Measurements from ENCODE around the gene PDZRN3. TPM values are rescaled to one million over a fixed set of nuclear protein-coding genes. Genes with fewer than 3 reads are reported as not detected.

PDZRN3 gene
- total RNA-seq, 4 donors from 2014 or later, result 87.3 to 268 (median 107) TPM

DNA sequence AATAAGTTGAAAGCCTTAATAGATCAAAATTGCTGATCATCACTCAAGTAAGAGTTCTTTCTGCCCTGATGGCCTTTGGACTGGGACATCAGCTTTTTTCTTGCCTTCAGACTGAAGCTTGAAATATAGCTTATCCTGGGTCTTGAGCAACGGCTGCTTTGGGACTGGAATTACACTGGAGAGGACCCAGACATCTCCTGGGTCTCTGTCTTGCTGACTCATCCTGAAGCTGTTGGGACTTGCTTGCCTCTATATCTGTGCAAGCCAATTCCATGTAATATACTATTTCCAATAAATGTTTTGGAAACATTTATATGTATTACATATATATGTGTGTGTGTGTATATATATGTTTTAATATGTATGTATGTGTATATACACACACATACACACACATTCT, 260.2 kb downstream of the PDZRN3 start:
- no peaks in the 10 kb centered on the region for H3K36me3 ChIP-seq
- no peak overlapping the region for H3K4me3 ChIP-seq
- TF ChIP-seq, protein P1, sequence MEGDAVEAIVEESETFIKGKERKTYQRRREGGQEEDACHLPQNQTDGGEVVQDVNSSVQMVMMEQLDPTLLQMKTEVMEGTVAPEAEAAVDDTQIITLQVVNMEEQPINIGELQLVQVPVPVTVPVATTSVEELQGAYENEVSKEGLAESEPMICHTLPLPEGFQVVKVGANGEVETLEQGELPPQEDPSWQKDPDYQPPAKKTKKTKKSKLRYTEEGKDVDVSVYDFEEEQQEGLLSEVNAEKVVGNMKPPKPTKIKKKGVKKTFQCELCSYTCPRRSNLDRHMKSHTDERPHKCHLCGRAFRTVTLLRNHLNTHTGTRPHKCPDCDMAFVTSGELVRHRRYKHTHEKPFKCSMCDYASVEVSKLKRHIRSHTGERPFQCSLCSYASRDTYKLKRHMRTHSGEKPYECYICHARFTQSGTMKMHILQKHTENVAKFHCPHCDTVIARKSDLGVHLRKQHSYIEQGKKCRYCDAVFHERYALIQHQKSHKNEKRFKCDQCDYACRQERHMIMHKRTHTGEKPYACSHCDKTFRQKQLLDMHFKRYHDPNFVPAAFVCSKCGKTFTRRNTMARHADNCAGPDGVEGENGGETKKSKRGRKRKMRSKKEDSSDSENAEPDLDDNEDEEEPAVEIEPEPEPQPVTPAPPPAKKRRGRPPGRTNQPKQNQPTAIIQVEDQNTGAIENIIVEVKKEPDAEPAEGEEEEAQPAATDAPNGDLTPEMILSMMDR (IDR thresholded peaks at IDR 0.05), result no peak
- TF ChIP-seq POLR2A (IDR thresholded peaks at IDR 0.05), result no peak
- no peaks in the 10 kb centered on the region for H3K9me3 ChIP-seq
- H3K27ac ChIP-seq, result no peak overlapping the region
- DNase-seq, result peak in 1 of 2 donors; percentile 41
- intact Hi-C loops (cut with DNase I; ENCODE audit: low total_unique reads), result no loop called here
- no peaks in the 10 kb centered on the region for H3K27me3 ChIP-seq
- peaks cover 0 to 8% of the 10 kb centered on the region in 2 donors for H3K4me1 ChIP-seq

GRCh38 chr3:73363093-73363492, 261.6 kb downstream of the PDZRN3 start:
- DNase-seq, result no peak
- Histone ChIP-seq H3K27me3 (no peaks in the 10 kb centered on the region), H3K36me3 (no peaks in the 10 kb centered on the region), H3K27ac (no peak overlapping the region), H3K9me3 (no peaks in the 10 kb centered on the region), H3K4me1 (peaks cover 0 to 8% of the 10 kb centered on the region in 2 donors), H3K4me3 (no peak overlapping the region)
- no peak for TF ChIP-seq POLR2A (IDR thresholded peaks at IDR 0.05)
- TF ChIP-seq, protein P1 (IDR thresholded peaks at IDR 0.05), result no peak
- intact Hi-C loops (cut with DNase I; ENCODE audit: low total_unique reads), result no loop called here

DNA sequence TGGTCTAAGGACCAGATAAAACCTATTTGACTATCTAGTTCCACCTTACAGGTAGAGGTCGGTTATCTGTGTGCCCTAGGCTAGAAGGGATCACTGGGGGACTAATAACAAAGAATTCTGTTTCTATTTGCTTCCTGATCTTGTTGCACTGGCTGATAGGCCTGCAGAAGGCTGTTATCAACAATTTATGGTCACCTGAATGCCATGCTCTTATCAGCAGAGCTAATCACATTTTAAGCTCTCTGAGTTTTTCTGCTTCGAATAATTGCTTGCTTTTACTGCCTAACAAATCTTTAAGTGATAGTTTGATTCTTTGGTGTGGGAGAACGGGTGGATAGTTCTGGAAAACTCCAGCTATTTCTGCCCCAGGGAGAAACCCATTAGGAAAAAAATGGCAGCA, 263.1 kb downstream of the PDZRN3 start:
- H3K27ac ChIP-seq, result no peak overlapping the region
- H3K4me3 ChIP-seq, result no peak overlapping the region
- H3K36me3 ChIP-seq, result no peaks in the 10 kb centered on the region
- H3K27me3 ChIP-seq, result no peaks in the 10 kb centered on the region
- no peak for TF ChIP-seq POLR2A (IDR thresholded peaks at IDR 0.05)
- TF ChIP-seq, protein P1 (IDR thresholded peaks at IDR 0.05), result no peak
- no peak for DNase-seq
- intact Hi-C loops (cut with DNase I; ENCODE audit: low total_unique reads), result no loop called here
- H3K9me3 ChIP-seq, result no peaks in the 10 kb centered on the region
- peaks cover 0 to 8% of the 10 kb centered on the region in 2 donors for H3K4me1 ChIP-seq

DNA sequence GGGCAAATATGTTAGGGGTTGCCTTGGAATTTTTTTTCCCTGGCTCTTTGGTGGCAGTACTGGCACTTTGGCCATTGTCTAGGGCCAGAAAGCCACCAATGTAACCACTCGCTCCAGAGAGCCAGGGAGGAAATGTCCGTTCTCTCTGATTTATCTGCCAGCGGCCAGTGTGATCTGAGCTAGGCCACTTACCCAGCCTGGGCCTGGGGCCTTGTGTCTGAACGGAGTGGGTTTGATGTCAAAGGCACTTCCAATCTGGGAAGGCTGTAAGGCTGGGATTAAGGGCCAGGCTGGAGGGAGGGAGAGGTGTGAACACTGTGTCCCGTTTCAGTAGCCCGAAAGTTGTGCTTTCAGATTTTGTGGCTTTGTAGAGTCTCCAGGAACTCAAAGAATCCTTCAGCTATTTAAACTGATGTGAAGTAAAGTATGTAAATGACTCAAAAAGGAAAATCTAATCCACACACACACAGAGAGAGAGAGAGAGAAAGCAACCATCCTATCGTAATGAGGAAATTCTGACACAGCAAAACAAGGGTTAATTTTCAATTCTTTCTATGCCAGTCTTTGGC, 271.0 kb downstream of the PDZRN3 start:
- Histone ChIP-seq H3K4me1 (no peaks in the 10 kb centered on the region), H3K27me3 (no peaks in the 10 kb centered on the region), H3K27ac (no peak overlapping the region), H3K36me3 (no peaks in the 10 kb centered on the region), H3K4me3 (no peak overlapping the region), H3K9me3 (no peaks in the 10 kb centered on the region)
- DNase-seq, result no peak
- TF ChIP-seq, protein P1 (IDR thresholded peaks at IDR 0.05), result no peak
- TF ChIP-seq POLR2A (IDR thresholded peaks at IDR 0.05), result no peak
- intact Hi-C loops (cut with DNase I; ENCODE audit: low total_unique reads), result no loop called here

DNA sequence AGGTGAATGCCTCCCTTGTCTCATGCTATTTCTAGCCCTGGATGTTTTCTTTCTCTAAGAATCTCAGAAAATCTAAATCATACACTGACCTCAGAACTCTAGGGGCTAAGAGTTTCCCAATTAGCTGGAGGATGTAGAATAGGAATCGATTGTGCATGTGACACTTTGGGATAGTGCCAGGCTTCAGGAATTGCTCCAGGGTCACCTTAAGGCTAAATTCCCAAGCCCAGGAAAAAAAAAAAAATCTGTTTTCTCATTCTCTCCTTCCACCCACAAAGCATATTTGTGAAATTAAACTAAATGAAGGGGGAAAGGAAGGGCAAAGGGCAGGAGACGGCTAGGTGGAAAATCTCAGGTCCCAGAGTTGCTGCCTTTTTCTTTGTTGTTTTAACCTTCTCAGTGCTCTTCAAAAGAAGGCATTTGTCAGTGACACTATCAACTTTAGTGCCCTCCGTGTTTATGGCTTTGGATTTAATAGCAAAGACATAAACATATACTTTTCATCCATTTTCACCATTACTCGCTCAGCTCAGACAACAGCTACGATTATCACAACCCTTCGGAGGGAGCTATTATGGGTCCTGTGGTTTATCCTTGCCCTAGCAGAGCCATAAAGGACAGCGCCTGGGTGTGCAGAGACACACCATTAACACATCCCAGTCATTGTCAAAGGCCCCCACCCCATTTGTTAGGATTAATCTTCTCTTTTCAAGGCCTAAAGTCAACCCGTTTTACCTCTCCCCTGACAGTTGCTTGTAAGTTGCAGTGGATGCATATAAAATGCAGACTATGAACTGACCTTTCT, 271.7 kb downstream of the PDZRN3 start:
- no peak overlapping the region for H3K4me3 ChIP-seq
- no peaks in the 10 kb centered on the region for H3K9me3 ChIP-seq
- no peak for DNase-seq
- intact Hi-C loops (cut with DNase I; ENCODE audit: low total_unique reads), result no loop called here
- no peak overlapping the region for H3K27ac ChIP-seq
- no peaks in the 10 kb centered on the region for H3K36me3 ChIP-seq
- H3K27me3 ChIP-seq, result no peaks in the 10 kb centered on the region
- no peaks in the 10 kb centered on the region for H3K4me1 ChIP-seq
- no peak for TF ChIP-seq POLR2A (IDR thresholded peaks at IDR 0.05)
- TF ChIP-seq, protein P1 (IDR thresholded peaks at IDR 0.05), result no peak
